Stimulated activated naive CD4-positive, alpha-beta T cell treated with Interleukin-2 at 50 U/mL for 16 hours (primary cell): Measurements from ENCODE around the gene EXOC4.
"Not testable (repeated sequence)": the region's sequence is repeated elsewhere in the genome, so short reads cannot be mapped to it uniquely, and the experiment has no call there.

Experiments
- DNase-seq: peaks from one replicate; lab custom pipeline; 2025; lab: John Stamatoyannopoulos, UW

EXOC4 gene

GRCh38 chr7:134071355-134072331, 818.8 kb downstream of the EXOC4 start:
- no peak for DNase-seq

DNA sequence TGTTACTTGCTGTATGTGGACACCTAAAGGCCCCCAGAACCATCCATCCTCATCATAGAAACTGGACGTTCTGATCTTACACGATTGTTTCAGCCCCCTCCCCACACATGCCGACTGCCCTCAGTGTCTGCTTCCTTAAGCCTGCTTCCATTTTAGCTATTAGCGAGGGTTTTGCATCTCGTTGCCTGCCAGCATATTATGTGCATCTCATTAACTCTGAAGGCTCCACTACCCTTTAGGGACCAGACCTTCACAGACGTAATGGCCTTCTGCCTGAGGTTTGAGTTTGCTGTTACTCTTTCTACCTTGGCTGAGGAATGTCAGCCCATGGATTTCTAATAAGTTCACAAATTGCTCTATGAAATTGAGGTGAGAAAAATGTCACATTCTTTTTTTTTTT, 820.4 kb downstream of the EXOC4 start:
- no peak for DNase-seq

DNA sequence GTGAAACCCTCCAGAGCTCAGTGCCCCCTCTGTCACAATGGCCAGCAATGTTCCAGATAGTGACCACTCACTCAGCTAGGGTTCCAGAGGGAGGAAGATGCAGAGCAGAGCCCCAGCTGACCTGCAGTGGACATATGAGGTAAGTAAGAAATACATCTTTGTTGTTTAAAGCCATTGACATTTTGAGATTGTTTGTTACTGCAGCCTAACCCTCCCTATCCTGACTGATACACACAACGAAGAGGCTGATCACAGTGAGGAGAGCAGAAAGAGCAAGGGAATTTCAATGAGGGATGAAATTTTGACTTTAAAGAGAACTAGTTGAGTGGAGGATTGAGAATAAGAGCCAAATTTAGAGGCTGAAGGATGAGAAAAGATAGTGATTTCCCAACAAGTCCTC, 822.9 kb downstream of the EXOC4 start:
- no peak for DNase-seq

- DNase-seq = not testable (repeated sequence)
These were observed 824.7 kb downstream of the EXOC4 start for GRCh38 chr7:134077560-134077959.

GRCh38 chr7:134078991-134079390, 826.1 kb downstream of the EXOC4 start:
- no peak for DNase-seq

- no peak for DNase-seq
These were observed 828.8 kb downstream of the EXOC4 start for GRCh38 chr7:134081695-134082094.

- no peak for DNase-seq
These were observed 831.0 kb downstream of the EXOC4 start for GRCh38 chr7:134083766-134084487.

DNA sequence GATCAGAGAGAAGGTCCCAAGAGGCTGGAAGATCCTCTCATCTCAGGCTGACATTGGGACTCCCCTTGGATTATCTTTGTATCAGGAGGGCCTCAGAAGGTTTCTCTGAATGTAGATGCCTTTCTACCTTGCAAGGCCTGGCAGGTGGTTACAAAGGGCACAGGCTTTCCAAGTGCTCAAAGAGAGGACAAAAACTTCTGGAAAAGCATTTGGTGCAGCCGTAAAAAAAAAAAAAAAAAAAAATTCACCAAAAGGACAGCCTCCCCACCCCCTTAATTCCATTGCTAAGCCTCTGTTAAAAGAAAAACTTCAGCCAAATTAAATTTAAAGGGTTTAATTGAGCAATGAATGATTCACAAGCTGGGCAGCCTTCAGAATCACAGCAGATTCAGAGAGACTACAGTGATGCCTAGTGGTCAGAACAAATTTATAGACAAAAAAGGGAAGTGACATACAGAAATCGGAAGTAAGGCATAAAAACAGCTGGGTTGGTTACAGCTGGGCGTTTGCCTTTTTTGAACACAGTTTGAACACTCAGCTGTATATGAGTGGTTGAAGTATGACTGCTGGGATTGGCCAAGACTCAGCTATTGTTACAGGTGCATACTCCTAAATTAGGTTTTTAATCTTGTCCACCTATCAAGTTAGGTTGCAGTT, 831.7 kb downstream of the EXOC4 start:
- no peak for DNase-seq

DNA sequence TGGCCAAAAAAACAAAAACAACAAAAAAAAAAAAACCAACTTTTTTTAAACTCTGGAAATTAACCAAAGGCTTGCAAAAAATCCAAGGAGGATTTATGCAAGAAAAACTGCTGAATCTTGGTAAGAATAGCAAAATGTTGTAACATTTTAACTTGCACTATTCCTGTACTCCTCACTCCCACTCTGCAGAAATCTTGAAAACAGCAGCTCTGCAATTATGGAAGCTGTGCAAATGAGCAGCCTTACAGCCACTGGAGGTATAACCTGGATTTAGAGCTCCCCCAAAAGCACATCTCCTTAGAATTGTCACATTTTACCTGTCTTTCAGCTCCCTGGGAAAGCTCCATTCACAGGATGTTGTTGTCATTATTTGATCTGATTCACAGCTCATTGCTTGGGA, 832.4 kb downstream of the EXOC4 start:
- no peak for DNase-seq

GRCh38 chr7:134086998-134087735, 834.3 kb downstream of the EXOC4 start:
- DNase-seq = no peak

DNA sequence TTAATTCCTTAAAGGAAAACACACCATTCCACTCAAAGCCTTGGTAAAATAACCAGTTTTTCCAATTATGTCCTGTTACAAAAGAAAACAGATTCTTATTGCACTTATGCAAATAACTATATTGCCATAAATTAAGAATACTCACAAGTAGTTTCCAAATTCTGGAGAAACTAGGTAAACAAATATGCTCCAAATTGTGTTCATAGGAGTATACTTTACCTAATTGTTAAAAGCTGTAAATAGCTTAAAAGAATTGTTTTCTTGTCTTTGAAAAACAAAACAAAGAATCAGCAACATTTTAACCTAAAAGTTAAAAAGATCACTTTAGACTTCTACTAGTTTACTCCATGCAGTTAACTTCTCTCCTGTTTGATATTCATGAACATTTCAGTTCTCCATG, 835.3 kb downstream of the EXOC4 start:
- DNase-seq = no peak

DNA sequence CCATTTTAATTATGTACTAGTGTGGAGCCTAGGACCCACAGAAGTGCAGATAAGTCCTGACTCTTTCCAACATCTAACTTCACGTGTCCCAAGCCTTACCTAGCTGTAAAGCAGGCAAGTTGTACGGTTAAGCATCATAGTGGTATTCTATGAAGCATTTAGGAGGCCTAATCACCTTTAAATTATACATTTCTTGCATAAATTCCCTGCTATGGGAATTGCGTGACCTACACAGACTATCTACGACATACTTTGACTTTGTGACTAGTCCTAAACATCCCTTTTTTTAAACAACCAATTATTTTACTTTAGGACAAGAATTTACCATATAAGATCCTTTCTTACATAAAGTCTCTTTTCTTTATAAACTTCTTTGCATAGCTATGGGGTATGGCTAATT, 836.6 kb downstream of the EXOC4 start:
- DNase-seq = no peak

GRCh38 chr7:134098072-134098471, 845.2 kb downstream of the EXOC4 start:
- no peak for DNase-seq

DNA sequence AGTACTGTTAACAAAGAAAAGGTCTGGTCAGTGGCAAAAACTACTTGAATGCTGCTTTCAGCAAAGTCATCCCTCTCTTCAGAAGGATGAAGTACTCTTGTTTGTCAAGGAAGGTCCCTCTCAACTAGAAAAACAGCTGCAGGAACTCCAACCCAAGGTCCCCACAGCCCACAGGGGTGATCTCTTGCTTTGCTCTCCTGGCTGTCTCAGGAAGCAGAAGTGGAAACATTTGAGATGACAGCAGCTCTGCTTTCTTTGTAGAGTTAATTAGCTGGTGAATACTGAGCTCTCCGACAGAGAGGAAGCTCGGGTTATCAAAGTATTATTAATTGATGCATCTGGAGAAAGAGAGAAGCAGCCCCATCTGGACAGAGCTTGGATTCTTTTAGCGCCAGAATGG, 848.8 kb downstream of the EXOC4 start:
- no peak for DNase-seq

- DNase-seq = no peak
These were observed 851.3 kb downstream of the EXOC4 start for GRCh38 chr7:134104166-134104565.

DNA sequence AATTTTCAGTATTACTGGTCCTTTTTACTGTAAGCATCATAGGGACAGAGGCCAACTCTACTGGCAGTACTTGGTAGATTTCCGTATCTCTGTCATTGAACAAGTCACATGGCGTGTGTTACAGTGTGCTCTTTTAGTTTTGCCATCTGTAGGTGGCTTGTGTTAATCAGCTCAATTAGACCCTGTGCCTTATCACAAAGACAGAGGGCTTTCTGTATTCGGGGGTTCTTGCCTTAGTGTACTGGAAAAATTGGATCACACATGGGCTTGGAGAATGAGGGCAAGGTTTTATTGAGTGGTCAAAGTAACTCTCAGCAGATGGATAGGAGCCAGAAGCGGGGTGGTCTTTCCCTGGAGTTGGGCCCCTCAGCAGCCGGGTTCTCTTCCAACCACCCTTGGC, 853.0 kb downstream of the EXOC4 start:
- no peak for DNase-seq

DNA sequence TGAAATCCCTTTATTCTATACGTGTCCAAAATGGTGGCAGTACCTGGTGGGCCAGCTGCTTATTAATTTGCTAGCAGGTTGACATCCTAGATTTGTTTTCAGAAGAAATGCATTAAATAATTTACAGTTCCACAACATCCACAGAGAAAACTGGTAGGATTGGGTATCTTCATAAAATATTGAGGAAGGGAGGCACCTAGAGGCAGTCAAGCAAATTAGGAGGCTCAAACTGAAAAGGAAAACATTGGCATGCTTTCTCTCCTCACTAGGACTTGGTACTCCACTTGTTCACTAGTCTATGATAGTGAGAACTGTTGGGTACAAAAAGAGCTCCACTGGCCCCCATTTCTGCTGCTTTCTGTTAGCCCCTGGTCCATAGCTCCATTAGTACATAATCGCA, 855.9 kb downstream of the EXOC4 start:
- no peak for DNase-seq

DNA sequence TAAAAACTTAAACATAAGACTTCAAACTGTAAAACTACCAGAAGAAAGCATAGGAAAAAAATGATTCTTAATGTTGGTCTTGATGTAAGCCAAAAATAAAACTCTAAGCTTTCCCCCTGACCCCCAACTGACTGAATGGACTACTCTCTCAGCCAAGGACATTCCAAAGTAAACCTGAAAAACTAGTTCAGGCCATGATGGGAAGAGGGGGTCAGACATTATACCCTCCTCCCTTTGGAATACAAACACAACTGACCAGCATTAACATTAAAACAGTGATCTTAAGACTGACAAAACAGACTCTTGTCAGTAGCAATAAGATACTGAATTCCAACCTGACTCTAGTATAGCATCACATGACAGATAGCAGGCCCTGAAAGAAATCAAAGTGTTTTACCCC, 860.8 kb downstream of the EXOC4 start:
- no peak for DNase-seq

GRCh38 chr7:134114992-134115391, 862.1 kb downstream of the EXOC4 start:
- DNase-seq = no peak
